ENCODE data around the gene TGM5.
"Not testable (repeated sequence)": the region's sequence is repeated elsewhere in the genome, so short reads cannot be mapped to it uniquely, and the experiment has no call there.

TGM5 gene

GRCh38 chr15:43214592-43215295, 52.0 kb downstream of the TGM5 start:
- no peak for DNase-seq (ENCODE audit: low read depth)

GRCh38 chr15:43214169-43214568, 52.6 kb downstream of the TGM5 start:
- no peak for DNase-seq (ENCODE audit: low read depth)

- DNase-seq (ENCODE audit: low read depth), result no peak
Measured at GRCh38 chr15:43213466-43213865, 53.3 kb downstream of the TGM5 start.

- DNase-seq (ENCODE audit: low read depth), result no peak
Measured at GRCh38 chr15:43212951-43213350, 53.8 kb downstream of the TGM5 start.

- no peak for DNase-seq (ENCODE audit: low read depth)
Measured at GRCh38 chr15:43212299-43212698, 54.4 kb downstream of the TGM5 start.

- DNase-seq (ENCODE audit: low read depth), result no peak
Measured at GRCh38 chr15:43211224-43211735, 55.4 kb downstream of the TGM5 start.

GRCh38 chr15:43210807-43211206, 55.9 kb downstream of the TGM5 start:
- no peak for DNase-seq (ENCODE audit: low read depth)

GRCh38 chr15:43210172-43210745, 56.5 kb downstream of the TGM5 start:
- no peak for DNase-seq (ENCODE audit: low read depth)

GRCh38 chr15:43209059-43209824, 57.5 kb downstream of the TGM5 start:
- no peak for DNase-seq (ENCODE audit: low read depth)

- DNase-seq (ENCODE audit: low read depth), result no peak
Measured at GRCh38 chr15:43208052-43209002, 58.4 kb downstream of the TGM5 start.

GRCh38 chr15:43207024-43207423, 59.7 kb downstream of the TGM5 start:
- no peak for DNase-seq (ENCODE audit: low read depth)

GRCh38 chr15:43206054-43206453, 60.7 kb downstream of the TGM5 start:
- DNase-seq (ENCODE audit: low read depth), result no peak

- peak; percentile 17 for DNase-seq (ENCODE audit: low read depth)
Measured at GRCh38 chr15:43204016-43204901, 62.5 kb downstream of the TGM5 start.

GRCh38 chr15:43199945-43200488, 66.7 kb downstream of the TGM5 start:
- DNase-seq (ENCODE audit: low read depth), result no peak

GRCh38 chr15:43198992-43199391, 67.7 kb downstream of the TGM5 start:
- no peak for DNase-seq (ENCODE audit: low read depth)

GRCh38 chr15:43198556-43198955, 68.2 kb downstream of the TGM5 start:
- not testable (repeated sequence) for DNase-seq (ENCODE audit: low read depth)

GRCh38 chr15:43197773-43198172, 69.0 kb downstream of the TGM5 start:
- not testable (repeated sequence) for DNase-seq (ENCODE audit: low read depth)

GRCh38 chr15:43196760-43197548, 69.8 kb downstream of the TGM5 start:
- no peak for DNase-seq (ENCODE audit: low read depth)

- no peak for DNase-seq (ENCODE audit: low read depth)
Measured at GRCh38 chr15:43194795-43195194, 71.9 kb downstream of the TGM5 start.

GRCh38 chr15:43193710-43194109, 73.0 kb downstream of the TGM5 start:
- DNase-seq (ENCODE audit: low read depth), result no peak
